ENCODE measurements around the gene PCBP3. TPM values are rescaled to one million over a fixed set of nuclear protein-coding genes. Genes with fewer than 3 reads are reported as not detected.

The PCBP3 gene
- total and polyA plus RNA-seq, 10 of the 15 experiments (the other 5 are each of a cell fraction or from before 2014, with no cell fraction given), result 0.09 to 1.3 (median 0.46) TPM; not detected in 3

- ChIA-PET CTCF (no interaction called here), SMC1A (ENCODE audit: uncharacterized antibody, unreplicated experiment) (no interaction called here), POLR2A (interaction anchor here (0.7 kb wide), 1 partner anchor 468 kb away, joined by 5 read pairs; no protein-coding TSS in a partner anchor), RAD21 (ENCODE audit: unreplicated experiment) (no interaction called here)
- no peaks in the 10 kb centered on the region for H3K4me1 ChIP-seq (ENCODE audit: control insufficient read depth, insufficient read depth, low read length)
- no peaks in the 10 kb centered on the region for H3K36me3 ChIP-seq (ENCODE audit: control insufficient read depth in 2 of 2, insufficient read depth in 2 of 2, low read length in 1 of 2)
- H3K4me2 ChIP-seq (ENCODE audit: control insufficient read depth, insufficient read depth), result no peak overlapping the region
- 71% methylated on average over 33 of the region's 33 CpGs for WGBS (ENCODE audit: insufficient coverage, insufficient replicate concordance, low lambda C conversion rate, missing lambda C conversion rate)
- in situ Hi-C loops (cut with MboI), result no loop called here
- no peaks in the 10 kb centered on the region for H3K9me3 ChIP-seq (replicated peaks; ENCODE audit: control insufficient read depth, insufficient read depth, low read length)
- no peak overlapping the region for H3K27ac ChIP-seq (ENCODE audit: control insufficient read depth, insufficient read depth)
- TF ChIP-seq ZBTB11 (CRISPR knock-in tag; IDR thresholded peaks at IDR 0.05) (no peak), HSF1 (IDR thresholded peaks at IDR 0.05; ENCODE audit: low read depth, low read length) (no peak), PRDM15 (CRISPR knock-in tag; IDR thresholded peaks at IDR 0.05) (no peak), HDGF (IDR thresholded peaks at IDR 0.05) (no peak), CHD4 (IDR thresholded peaks at IDR 0.05) (no peak), KAT2A (conservative IDR thresholded peaks at IDR 0.05; ENCODE audit: control insufficient read depth, low read depth, low read length) (no peak), TBL1XR1 (IDR thresholded peaks at IDR 0.05; ENCODE audit: low read depth, low read length) (no peak), WRNIP1 (IDR thresholded peaks at IDR 0.05; ENCODE audit: borderline replicate concordance, low read depth, low read length) (no peak), NFXL1 (IDR thresholded peaks at IDR 0.05; ENCODE audit: borderline replicate concordance) (no peak), MTA3 (IDR thresholded peaks at IDR 0.05; ENCODE audit: borderline replicate concordance, low read length) (no peak), CBX3 (IDR thresholded peaks at IDR 0.05; ENCODE audit: borderline replicate concordance, low read depth) (no peak), MEF2A (IDR thresholded peaks at IDR 0.05; ENCODE audit: insufficient read depth, low read depth, low read length) (no peak), NFYB (IDR thresholded peaks at IDR 0.05; ENCODE audit: insufficient read depth, low read depth, low read length) (no peak), ETV6 (conservative IDR thresholded peaks at IDR 0.05 in 1 of 2, IDR thresholded peaks at IDR 0.05 in 1 of 2; ENCODE audit: borderline replicate concordance in 1 of 2, low read depth in 1 of 2) (no peak)
- H2AFZ ChIP-seq (ENCODE audit: control insufficient read depth, low read depth, low read length), result no peak overlapping the region
- no peak overlapping the region for H3K4me3 ChIP-seq
- H3K9ac ChIP-seq (ENCODE audit: control insufficient read depth, insufficient read depth, low read length), result no peak overlapping the region
- H3K27me3 ChIP-seq (replicated peaks in 1 of 2; ENCODE audit: control insufficient read depth in 2 of 2, insufficient read depth in 2 of 2, low read length in 1 of 2), result no peaks in the 10 kb centered on the region; a peak in 1 of 4 replicates
- FAIRE-seq (no peak), DNase-seq (ENCODE audit: low read depth, low spot score) (no peak), ATAC-seq (no peak)
- H4K20me1 ChIP-seq (ENCODE audit: control insufficient read depth, insufficient read depth), result no peaks in the 10 kb centered on the region; the same call in 1 of the 2 replicates
- intact Hi-C loops (cut with micrococcal nuclease; ENCODE audit: unreplicated experiment), result no loop called here
- H3K79me2 ChIP-seq (ENCODE audit: control insufficient read depth, insufficient read depth, low read length), result no peaks in the 10 kb centered on the region
- BruUV-seq (replicated peaks), result no TSS peak
Measured at GRCh38 chr21:45874716-45875415, 231.3 kb downstream of the PCBP3 start.

All from GM12878 (cell line).